ACHN (cell line): Measurements from ENCODE around the gene ZNF528.

ENCODE experiments used
- DNase-seq: peaks from one replicate; pipeline ENCODE4 v3.0.0-alpha.2; 2015
- in situ Hi-C: cut with HindIII; loops from 2 replicates; pipeline ENCODE4 v1.10.0; 2017; ENCODE audit warnings: low sequenced_read_pairs, low pct_ligation_motif_present, low pct_unique_long_range_greater_than_20kb

ZNF528 gene

DNA sequence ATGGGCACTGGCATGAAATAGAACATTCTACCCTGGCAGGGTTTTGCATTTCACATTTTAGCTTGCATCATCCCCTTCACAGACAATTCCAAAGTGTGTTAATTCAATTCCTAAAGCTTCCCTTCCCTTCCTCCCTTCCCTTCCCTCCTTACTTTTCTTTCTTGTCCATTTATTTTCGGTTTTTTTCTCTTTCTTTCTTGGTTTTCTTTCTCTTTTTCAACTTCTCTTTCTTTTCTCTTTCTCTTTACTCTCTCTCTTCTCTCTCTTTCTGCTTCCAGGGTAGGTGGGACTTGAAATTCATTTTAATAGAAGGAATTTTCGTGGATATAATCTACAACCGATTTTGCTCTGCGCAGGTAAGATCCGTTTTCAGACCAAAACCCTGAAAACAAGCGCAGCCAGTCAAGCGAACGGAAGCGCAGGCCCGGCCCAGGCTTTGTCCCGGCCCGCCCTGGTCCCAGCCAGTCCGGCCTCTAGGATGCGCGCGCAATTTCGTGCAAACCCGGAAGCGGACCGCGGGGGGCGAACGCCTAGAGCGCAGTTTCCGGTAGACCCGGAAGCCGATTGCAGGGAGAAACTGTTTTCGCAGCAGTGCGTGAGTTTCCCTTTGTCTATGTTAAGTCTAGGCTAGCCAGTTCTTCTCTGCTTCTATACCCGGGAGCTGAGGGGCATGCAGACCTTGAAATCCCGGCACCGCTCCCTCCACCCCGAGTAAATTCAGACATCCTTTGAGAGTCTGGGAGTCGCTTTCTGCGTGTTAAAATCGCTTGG, at the start of gene ZNF528:
TSS of gene ZNF528 (plus strand) at position 540 of the 771 bp plus-strand sequence. CDS start 4,165 bp downstream, outside the sequence.
- no peak for DNase-seq
- in situ Hi-C loops, result no loop called here

GRCh38 chr19:52351512-52351911, 46.1 kb upstream of the ZNF528 start:
- in situ Hi-C loops, result no loop called here
- no peak for DNase-seq

DNA sequence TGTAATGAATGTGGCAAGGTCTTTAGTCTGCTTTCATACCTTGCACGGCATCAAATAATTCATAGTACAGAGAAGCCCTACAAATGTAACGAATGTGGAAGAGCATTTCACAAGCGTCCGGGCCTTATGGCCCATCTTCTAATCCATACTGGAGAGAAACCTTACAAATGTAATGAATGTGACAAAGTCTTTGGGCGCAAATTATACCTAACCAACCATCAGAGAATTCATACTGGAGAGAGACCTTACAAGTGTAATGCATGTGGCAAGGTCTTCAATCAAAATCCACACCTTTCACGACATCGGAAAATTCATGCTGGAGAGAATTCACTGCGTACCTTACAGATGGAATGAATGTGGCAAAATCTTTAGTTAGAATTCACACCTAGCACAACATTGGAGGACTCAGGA, 31.2 kb upstream of the ZNF528 start:
- no peak for DNase-seq
- in situ Hi-C loops, result no loop called here

DNA sequence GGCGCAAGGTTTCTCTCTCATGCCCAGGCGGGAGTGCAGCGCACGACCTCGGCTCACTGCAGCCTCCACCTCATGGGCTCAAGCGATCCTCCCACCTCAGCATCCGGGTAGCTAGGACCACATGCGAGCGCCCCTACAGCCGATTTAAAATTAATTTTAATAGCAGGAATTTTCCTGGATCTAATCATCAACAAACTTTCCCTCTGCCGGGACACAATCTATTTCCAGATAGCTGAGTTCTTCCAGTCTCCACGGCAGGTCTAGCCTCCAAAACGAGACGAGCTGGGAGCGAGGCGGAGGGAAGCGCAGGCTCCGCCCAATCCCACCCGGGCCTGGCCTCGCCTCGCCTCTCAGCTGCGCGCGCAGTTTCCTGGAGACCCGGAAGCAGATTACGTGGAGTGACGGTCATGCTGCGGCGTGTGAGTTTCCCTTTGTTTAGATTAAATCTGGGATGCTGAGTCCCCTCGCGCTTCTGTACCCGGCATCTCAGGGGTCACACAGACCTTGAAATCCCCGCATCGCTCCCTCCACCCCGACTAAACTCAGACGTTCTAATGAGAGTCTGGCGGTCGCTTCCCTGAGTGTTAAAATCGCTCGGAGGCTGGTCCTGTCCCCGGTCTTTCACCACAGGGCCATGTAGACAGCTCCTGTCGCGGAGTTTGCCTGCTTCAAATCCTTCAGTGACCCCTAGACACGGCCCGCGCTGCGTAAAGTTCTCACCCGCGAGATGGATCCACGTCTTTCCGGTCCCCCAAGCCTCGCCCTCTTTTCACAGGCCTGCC, 27.9 kb upstream of the ZNF528 start, which contains the start of gene ZNF880:
TSS of gene ZNF880 (plus strand) at position 365 of the 782 bp plus-strand sequence. CDS start at position 408, 43 bp downstream.
- in situ Hi-C loops, result no loop called here
- DNase-seq, result no peak

DNA sequence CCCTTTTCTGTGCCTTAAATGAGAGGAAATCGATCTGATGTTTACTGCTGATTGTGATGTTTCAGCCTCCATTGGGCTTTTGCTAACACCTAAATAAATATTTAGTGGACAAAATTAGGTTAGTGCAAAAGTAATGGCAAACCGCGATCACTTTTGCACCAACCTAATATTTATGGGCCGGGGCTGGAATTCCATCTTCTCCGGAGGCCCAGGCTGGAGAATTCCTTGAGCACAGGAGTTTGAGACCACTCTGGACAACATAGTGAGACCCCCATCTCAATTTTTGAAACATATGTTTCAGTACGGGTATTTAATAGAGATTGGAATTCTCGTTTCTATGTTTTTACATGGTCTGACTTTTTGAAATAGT, 27.3 kb upstream of the ZNF528 start:
- DNase-seq, result no peak
- in situ Hi-C loops, result no loop called here

- in situ Hi-C loops, result no loop called here
- DNase-seq, result no peak
Observed at GRCh38 chr19:52391135-52391534, 6.5 kb upstream of the ZNF528 start.

DNA sequence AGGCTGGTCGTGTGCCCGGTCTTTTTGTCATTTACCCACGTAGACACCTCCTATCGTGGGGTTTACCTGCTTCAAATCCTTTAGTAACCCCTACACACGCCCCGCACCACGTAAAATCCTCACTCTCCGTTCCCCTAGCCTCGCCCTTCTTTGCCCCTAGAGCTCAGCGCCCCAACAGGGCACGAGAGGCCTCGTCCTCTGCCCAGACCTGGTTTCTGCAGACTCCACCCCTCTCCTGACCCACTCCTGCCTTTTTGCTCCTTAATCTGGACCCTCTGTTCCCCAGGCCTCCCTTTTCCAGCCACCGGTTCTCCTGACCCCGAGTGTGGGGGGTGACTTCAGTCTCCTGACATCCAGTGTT, 412 bp downstream of the ZNF528 start:
- DNase-seq, result no peak
- in situ Hi-C loops, result no loop called here

DNA sequence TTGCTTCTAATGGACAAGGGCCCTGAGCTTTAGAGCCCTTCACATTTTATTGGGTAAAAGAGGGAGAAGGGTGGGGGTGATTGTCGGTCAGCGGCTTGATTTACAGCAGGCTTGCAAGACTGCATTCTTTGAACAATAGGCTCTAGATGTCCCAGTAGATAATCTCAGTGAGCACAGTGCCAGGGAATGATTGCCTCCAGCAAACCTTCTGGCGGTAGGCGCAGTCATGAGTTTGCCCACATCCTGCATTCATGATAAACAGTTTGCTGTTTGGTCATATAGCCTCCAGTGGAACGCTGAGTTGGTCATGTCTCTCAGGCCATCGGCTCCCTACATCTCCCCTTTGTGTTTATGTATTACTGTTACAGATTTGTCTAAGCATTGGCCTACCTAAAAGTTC, 12.6 kb downstream of the ZNF528 start:
- DNase-seq, result no peak
- in situ Hi-C loops, result no loop called here

DNA sequence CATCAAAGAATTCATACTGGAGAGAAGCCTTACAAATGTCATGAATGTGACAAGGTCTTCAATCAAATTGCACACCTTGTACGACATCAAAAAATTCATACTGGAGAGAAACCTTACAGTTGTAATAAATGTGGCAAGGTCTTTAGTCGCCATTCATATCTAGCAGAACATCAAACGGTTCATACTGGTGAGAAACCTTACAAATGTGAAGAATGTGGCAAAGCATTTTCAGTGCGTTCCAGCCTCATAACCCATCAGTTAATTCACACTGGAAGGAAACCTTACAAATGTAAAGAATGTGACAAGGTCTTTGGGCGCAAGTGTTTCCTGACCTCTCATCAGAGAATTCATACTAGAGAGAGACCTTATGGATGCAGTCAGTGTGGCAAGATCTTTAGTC, 18.1 kb downstream of the ZNF528 start:
- in situ Hi-C loops, result no loop called here
- DNase-seq, result no peak

- no peak for DNase-seq
- in situ Hi-C loops, result no loop called here
Observed at GRCh38 chr19:52428937-52429336, 31.3 kb downstream of the ZNF528 start, which contains the start of gene ZNF534. TSS of gene ZNF534 (plus strand) at chr19:52429148. CDS start at chr19:52431475, 2,327 bp downstream.

- DNase-seq, result no peak
- in situ Hi-C loops, result no loop called here
Observed at GRCh38 chr19:52442179-52442578, 44.5 kb downstream of the ZNF528 start.

DNA sequence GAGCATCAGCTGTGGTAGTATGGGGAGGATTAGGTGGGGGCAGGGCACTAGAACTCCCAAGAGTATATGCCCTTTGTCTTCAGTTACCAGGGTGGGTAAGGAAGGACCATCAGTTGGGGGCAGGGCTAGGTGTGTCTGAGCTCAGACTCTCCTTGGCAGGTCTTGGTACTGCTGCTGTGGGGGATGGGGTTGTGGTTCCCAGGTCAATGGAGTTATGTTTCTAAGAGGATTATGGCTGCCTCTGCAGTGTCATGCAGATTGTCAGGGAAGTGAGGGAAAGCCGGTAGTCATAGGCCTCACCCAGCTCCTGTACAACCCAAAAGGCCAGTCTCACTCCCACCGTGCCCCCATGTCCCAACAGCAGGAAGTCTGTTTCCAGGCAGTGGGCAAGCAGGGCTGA, 46.9 kb downstream of the ZNF528 start:
- in situ Hi-C loops, result no loop called here
- no peak for DNase-seq

GRCh38 chr19:52451241-52451640, 53.6 kb downstream of the ZNF528 start:
- in situ Hi-C loops, result no loop called here
- DNase-seq, result no peak

DNA sequence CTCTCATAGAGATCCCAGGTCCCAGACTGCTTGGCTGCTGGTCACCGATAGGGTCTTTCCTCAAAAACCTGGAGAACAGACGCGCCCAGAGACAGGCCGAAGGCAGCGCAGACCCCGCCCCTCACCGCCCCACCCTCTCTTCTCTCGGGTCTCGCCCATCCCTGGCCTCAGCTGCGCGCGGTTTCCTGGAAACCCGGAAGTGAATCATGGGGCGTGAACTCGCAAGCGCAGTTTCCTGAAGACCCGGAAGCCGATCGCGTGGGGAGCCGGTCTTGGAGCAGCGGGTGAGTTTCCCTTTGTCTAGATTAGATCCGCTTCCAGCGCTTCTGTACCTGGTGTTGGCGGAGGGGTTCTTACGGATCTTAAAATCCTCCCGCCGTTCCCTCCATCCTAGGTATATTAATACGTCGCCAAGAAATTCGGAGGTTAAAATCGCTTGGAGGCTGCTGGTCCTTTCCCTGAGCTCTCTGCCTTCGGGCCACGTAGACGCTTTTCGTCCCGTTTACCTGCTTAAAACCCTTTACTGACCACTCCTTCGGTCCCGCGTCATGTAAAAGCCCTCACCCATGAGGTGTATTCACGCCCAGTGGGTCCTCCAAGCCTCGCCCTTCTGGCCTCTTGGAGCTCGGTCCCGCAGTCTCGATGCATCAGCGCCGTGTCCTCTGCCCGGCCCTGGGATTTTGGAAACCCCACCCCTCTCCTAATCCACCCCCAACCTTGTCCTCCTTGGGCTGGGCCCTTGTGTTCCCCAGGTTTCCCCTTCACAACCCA, 55.9 kb downstream of the ZNF528 start, which contains the start of gene ZNF578:
TSS of gene ZNF578 (plus strand) at position 230 of the 771 bp plus-strand sequence. CDS start 48,293 bp downstream, outside the sequence.
- DNase-seq, result no peak

GRCh38 chr19:52464798-52465470, 67.3 kb downstream of the ZNF528 start:
- in situ Hi-C loops, result no loop called here
- no peak for DNase-seq

More for the DNA sequence above, 55.9 kb downstream of the ZNF528 start, which contains the start of gene ZNF578:
- in situ Hi-C loops, result no loop called here
